ENCODE results near the gene RALGAPA2.

- no peak for TF ChIP-seq POLR2AphosphoS5 (IDR thresholded peaks at IDR 0.05)
- no peak for TF ChIP-seq CTCF (IDR thresholded peaks at IDR 0.05)
These were observed 326.3 kb downstream of the RALGAPA2 start for GRCh38 chr20:20386192-20386591.
